ENCODE measurements around the gene ANKS1B.
A peak's percentile ranks its signal among the peaks of the same experiment; 100 is the strongest.
"Not testable (repeated sequence)": the region's sequence is repeated elsewhere in the genome, so short reads cannot be mapped to it uniquely, and the experiment has no call there.

ANKS1B gene

DNA sequence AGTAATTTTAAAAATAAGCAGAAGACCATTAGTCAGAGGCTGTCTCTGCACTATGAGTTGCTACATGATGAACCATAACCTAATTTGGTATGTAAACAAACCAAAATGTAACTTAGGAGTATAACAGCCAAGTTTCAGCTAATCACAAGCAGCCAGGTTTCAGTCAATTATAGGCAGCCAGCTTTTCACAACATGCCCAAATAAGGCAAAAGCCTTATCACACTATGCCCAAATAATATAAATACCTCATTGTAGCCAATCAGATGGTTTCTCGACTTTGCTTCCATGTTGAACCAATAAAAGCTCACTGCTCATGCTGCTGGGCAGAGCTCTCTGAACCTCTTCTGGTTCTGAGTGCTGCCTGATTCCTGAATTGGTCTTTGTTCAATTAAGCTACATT is 298.6 kb downstream of the ANKS1B start:
- no peak for DNase-seq

DNA sequence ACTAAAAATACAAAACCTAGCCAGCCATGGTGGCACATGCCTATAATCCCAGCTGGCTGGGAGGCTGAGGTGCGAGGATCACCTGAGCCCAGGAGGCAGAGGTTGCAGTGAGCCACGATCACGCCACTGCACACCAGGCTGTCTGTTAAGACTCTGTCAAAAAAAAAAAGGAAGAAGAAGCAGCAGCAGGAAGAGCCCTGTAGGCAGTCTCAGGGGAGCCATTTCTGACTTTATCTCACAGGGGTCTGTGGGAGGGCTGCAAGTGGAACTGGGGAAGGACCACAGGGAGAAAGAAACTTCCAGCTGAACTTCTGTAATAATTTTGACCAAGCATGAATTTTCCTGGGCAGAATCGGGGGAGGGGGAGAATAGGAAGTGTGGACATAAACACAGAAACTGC is 304.5 kb downstream of the ANKS1B start:
- DNase-seq: no peak

DNA sequence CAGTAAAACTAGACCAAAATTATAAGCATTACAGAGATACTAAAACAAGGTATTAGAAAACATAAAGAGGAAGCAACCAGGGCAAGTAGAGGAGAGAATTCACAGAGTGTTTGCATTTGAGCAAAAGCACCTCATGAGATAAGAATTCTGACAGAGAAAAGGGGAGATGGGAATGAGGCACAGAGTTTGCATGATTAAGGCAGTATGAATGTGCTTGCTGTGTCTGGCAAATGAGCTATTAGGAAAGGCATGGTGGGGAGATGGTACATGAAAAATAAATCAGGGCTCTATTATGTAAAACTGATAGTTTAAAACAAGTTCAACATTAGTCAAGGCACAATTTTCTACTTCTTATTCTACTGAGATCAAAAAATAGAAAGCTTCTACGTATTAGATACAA is 314.1 kb downstream of the ANKS1B start:
- DNase-seq: no peak

DNA sequence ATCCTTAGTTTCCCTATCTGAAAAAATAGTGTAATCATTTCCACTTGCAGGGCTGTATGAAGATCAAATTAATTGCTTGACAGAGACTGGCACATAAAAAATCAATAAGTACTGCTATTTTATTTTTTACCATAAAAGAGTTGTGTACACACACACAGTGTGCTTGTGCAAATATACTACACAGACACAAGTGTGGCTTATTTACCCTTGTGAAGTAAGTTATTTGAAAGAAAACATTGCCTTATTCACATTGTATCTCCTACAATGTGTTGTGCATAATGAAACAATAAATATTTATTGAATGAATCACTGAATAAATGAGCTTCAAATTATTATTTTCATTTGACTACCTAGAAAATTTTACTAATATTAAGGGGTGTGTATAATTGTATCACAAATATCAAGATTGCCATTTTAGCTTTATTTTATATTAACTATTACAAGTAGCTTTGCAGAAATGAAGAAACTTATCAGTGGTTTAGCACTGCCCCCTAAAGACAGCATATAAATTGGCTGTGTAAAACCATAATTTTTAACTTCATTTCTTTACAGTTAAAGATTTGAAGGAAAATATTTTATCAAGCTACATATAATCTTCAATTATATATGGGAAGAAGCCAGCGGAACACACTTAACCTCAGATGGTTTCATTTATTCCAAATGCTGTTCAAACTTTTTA is 325.9 kb downstream of the ANKS1B start:
- DNase-seq: no peak

DNA sequence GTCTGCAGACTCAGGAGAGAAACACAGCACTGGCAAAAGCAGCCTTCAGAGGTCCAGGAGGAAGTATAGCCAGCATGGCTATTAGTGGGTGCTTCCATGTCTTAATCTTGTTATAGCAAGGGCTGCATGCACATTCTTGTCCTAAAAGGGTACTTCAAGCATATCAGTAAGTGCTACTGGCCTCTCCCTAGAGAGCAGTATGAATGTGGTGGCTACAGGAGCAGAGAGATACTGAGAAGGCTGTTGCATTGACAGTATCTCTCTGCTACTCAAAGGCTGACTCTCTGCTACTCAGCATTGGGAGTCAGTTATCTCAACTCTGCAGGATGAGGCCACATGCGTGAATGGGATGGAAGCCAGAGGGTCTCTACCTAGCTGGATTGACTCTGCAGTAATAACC is 335.2 kb downstream of the ANKS1B start:
- no peak for DNase-seq

DNA sequence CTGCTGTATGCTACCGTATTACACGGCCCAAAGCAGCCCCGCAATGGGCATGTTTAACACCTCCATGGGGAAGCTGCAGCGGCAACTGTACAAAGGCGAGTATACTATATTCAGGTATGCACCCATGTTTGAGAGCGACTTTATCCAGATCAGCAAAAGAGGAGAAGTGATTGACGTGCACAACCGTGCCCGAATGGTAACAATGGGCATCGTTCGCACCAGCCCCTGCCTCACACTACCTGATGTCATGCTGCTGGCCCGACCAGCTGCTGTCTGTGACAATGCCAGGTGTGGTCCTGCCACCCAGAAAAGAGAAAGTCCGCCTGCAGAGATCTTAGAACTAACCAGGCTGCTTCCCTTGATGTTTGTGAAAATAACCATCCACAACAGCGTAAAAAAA is 336.6 kb downstream of the ANKS1B start:
- DNase-seq: no peak

DNA sequence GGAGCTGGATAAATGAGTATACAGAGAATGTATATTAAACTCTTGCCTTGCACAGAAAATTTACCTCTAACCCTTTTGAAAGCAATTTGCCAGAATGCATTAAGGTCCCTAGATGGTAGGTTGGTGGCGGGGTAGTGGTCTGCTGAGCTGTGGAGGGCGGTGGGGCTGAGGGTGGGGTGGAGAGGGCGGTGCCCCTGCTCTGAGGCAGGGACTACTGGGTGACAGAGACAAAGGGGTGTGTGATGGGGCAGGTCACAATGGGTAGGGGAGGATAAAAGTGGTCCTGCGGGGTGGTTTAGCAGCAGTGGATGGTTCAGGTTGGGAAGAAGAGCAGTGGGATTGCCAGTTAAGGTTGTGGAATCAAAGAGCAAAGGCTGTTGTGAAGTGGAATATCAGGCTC is 337.3 kb downstream of the ANKS1B start, which contains the start of gene GARIN6:
Gene GARIN6, plus strand, starts transcription at position 301 of the 400 bp plus-strand sequence. CDS start 422 bp downstream, outside the sequence.
- DNase-seq: no peak

DNA sequence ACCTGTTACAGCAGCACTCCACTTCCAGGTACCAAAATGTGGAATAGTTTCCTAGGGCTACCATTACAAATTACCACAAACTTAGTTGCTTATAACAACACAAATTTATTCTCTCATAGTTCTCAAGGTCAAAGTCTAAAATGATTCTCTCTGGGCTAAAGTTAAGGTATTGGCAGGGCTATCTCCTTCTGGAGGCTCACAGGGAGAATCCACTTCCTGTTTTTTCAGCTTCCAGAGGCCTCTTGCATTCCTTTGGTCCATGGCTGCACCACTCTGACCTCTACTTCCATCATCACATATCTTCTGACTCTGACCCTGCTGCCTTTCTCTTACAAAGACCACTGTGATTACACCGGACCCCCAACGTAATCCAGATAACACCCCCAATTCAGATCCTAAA is 340.1 kb downstream of the ANKS1B start:
- DNase-seq: no peak

DNA sequence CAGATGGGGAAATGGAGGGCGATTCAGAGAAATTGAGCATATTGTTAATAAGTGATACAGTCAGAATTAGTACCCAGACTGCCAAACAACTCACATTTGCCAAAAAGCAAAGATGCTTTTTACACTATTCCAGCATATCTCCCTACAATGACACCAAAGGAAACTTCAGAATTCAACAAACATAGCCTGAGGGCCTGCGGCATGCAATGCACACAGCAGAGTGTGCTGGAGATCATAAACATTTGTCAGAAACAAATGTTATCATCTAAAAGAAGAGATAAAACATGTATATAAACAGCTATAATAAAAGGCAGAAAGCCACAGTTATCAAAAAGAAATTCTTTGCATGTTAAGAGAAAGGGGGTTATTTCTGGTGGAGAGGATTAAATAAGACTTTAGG is 357.3 kb downstream of the ANKS1B start:
- no peak for DNase-seq

DNA sequence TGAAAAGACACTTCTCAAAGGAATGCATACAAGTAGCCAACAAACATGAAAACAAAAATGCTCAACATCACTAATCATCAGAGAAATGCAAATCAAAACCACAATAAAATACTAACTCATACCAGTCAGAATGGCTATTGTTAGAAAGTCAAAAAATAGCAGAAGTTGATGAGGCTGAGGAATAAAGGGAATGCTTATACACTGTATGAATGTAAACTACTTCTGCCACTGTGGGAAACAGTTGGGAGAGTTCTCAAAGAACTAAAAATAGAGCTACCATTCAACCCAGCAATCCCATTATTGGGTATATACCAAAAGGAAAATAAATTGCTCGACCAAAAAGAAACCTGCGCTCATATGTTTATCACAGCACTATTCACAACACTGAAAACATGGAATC is 360.1 kb downstream of the ANKS1B start:
- DNase-seq: not testable (repeated sequence)

DNA sequence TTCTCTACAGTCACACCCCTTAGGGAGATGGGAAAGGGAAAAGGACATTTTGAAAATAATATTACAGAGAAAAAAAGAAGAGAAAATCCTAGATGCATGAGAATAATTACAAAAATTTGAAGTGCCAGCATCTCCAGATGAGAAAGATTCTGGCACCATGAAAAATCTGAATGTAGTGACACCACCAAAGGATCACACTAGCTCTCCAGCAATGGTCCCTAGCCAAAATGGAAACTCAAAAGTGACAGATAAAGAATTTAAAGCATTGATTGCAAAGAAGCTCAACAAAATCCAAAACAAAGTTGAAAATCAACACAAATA is 364.6 kb downstream of the ANKS1B start:
- no peak for DNase-seq

DNA sequence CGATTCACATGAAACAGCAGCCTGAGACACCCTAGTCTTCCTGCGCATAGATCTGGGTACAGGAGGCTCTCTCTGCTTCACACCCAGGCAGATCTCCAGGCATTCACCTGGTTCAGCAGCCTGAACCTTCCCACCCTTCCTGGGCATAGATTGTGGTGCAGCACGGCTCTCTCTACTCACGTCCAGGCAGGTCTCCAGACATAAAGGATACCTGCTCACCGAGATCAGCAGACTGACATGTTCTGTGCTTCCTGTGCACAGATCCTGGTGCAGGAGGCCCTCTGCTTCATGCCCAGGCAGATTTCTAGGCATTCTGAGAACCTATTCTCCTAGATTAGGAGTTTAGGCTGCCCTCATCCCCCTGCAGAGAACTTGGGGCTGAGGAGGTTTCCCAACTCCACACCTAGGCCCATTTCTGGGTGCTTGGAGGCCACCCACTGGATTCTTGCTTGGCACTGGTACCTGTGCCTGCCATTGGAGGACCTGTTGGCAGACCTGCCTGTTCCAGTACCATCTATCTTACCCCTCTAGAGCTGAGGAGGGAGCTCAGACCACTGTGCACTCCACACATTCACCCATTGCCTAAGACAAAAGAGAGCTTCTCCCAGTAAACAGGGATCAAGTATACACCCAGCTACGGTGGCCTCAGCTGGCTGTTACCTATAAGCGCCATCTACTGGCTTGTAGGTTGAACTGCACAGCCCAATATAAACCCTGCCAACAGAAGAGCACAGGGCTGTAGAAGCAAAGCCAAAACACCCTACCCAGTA is 365.2 kb downstream of the ANKS1B start:
- peak in 1 of 2 donors; percentile 8 for DNase-seq

DNA sequence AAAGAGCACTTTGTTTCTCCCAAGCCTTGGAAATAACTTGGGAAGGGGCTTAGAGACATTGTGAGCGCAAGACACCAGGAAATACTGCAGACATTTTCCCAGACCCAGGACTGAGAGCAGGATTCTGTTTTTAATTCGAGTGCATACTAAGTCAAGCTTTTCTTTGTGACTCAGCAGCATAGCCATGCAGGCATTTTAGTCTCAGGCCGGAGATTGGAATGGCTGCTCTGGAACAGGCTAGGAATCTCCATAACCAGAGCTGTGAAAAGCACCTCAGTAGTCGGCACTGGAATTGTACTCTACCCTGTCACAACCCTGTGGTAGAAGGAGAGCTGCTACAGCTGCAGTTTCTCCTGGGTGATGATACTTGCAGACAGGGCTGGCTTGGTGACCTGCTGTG is 366.1 kb downstream of the ANKS1B start:
- DNase-seq: no peak

DNA sequence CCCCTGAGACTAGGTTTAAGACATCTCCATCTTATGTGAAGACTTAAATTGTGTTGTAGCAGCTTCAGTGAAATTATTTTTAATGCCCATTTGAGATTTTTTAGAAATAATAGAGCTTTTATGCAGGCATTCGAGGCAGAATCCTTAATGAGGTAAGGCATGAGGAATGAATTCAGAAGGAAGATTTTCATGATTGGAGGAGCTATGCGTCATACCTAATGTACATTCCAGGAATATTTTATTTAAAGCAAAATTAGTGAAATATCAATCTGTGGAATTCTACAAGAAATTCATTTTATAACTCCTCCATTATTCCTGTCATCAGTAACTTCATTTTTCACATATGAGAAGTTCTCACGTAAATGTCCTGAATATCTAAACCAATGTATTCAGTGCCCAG is 373.1 kb downstream of the ANKS1B start:
- DNase-seq: no peak

DNA sequence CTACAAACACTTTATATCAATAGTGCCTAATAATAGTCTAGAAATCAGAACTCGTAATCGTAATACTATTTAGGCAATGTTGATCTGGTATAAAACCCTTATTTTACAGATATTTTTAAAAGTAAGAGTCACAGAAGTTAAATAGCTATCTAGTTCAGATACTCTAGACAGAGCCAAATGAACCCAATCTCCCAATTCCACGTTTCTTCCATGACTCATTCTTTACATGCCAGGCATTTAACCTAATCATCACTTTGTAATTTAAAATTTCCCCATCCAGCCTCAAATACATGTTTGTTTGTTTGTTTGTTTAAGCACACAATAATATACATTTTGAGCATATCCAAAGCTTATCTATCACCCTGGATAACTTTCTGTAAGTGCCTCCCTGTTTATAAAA is 373.6 kb downstream of the ANKS1B start:
- DNase-seq: no peak

DNA sequence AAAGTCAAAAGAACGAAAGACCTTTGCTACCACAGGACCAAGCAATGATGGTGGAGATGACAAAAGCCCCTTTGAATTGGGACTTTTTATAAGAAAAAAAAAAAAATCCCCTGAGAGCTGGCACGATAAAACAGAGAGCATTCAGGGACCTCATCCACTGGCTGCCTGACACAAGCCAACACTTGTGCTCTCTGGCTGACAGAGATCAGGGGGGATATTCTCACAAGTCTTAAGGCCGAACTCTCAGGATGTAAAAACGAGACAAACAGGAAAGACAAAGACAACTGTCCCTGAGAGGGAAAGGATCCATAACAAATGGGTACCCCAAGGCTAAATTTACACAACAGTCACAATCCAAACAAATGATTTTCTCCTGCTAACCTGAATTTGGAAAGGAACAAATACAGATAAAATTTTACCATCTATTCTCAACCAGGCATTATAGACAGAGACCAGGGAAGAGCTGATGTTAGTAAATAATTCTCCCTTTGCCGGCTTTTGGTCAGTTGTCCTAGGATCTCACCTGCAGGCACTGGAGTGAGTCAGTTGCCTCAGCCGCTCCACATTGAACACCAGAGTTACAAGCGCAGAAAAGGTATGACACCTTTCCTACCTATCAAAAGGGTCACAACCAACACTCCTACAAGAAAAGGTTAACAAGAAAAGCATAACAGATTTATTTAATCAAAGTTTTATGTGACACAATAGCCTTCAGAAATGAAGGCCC is 375.1 kb downstream of the ANKS1B start:
- DNase-seq: no peak

DNA sequence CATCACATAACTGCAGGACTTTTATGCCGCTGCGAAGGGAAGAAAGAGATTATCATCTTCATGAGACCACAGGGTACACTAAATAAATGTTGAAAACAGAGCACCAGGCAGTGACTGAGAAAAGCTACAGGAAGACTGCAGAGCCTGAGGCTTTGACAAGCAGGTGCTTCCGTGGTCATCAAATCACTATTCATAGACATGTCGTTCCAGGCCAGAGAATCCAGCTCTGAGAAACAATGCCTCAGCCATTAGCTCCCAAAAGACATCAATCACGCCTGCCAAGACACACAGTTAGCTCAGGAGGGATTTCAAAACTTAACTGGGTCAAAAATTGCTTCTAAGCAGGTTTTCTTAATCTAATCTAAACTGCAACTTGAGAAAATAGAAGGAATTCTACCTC is 384.3 kb downstream of the ANKS1B start:
- DNase-seq: no peak

DNA sequence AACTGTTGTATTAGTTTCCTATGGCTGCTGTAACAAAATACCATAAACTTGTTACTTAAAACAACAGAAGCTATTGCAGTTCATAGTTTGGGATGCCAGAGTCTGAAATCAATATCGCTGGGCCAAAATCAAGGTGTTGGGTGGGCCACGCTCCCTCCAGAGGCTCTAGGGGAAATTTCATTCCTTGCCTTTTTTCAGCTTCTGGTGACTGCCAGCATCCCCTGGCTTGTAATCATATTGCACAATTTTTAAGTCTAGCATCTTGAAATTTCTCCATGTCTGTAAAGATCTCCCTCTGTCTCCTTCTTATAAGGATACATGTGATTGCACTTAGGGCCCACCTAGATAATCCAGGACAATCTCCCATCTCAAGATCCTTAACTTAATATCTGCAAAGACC is 386.0 kb downstream of the ANKS1B start:
- no peak for DNase-seq

DNA sequence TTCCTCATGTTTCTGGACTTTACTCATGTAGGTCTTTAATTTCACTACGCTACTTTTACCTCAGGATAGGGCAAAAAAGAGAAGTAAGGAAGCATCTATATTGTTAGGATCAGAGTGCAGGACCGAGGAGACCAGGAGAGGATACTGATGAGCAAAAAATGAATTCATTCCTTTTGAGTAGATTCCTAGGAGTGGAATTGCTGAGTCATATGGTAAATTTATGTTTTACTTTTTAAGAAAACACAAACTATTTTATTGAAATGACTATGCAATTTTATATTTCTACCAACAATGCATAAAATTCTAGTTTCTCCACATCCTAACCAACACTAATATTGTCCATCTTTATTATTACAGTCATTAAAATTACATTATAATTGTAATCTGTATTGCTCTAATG is 388.0 kb downstream of the ANKS1B start:
- no peak for DNase-seq

DNA sequence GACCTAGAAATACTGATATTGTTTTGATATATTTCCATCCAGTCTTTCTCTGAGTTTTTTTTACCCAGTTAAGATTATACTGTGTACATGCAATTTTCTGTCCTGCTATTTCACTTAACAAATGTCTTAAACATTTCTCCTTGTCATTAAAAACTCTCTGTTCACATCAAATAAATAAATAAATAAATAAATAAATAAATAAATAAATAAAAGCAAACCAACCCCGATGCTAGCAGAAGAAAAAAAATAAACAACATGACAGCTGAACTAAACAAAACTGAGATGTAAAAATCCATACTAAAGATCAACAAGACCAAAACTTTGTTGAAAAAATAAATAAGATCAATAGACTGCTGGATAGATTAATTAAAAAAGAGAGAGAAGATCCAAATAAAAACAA is 407.6 kb downstream of the ANKS1B start:
- DNase-seq: not testable (repeated sequence)

DNA sequence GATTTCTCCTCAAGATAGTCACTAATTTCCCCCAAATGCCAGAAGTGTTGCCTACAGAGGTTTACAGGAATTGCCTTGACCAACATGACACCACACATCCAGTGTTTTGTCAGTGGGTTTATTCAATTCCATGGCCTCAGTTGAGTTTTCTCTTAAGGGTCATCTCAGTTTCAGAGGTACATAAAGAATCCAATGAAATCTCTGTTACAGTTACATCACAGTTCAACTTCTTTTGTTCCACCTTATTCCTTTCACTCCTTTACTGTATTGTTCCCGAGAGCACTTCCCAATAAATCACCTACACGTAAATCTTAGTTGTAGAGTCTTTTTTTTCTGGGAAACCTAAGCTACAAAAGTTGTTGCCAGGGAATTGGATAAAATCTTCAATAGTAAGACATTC is 410.8 kb downstream of the ANKS1B start:
- no peak for DNase-seq

DNA sequence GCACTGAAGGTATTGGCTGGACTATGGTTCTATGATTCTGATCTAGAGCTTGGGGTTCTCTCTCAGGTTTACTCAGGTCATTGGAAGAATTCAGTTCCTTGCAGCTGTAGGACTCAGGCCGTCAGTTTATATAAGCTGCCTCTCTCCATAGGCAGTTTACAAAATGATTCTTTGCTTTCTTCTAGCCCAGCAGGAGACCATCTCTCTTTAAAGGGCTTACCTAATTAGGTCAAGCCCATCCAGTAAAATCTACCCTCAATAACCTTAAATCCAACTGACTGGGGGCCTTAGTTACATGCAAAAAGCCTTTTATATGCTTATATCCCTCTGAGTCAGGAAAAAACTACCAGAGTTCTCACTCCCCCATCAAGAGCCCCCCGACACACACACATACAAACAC is 417.7 kb downstream of the ANKS1B start:
- DNase-seq: no peak

DNA sequence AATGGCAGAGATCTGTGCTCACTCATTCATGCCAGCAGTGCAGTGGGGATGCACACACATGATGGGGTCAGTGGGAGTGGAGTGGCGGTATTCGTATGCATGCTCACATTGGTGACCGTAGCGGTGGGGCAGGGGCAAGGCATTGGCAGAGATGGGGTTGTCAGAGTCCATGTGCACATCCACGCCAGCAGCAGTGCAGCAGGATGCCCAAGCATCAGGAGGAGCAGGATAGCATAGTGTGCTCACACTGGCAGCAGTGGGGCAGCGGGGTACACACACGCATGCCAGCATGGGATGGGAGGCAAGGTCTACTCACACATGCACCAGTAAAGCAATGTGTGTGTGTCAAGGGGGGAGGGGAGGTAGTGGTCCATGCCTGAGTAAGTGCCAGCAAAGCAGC is 426.6 kb downstream of the ANKS1B start:
- no peak for DNase-seq

DNA sequence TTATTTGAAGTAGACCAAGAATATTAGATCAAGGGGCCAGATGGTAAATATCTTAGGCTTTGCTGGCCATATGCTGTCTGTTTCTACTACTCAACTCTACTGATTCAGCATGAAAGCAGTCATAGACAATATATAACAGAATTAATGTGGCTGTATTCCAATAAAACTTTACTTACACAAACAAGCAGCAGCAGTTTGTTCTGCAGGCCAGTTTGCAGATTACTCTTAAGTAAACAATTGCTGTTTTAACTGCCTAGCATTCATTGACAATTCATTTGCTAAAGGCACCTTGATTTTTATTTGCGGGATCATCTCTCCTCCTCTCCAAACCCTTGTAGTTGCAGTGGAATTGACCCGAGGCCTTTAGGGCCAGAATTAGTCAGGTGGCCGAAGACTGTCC is 431.3 kb downstream of the ANKS1B start:
- DNase-seq: no peak
